GM12878 (cell line): Measurements from ENCODE around the gene NOXA1.

ENCODE experiments used
- BACH1 ChIP-seq: fragments of 450-650 bp; IDR thresholded peaks from 2 replicates; pipeline ENCODE4 v1.6.1; 2017; ENCODE audit warnings: mild to moderate bottlenecking, borderline replicate concordance
- ESRRA ChIP-seq: IDR thresholded peaks from 2 replicates; pipeline ENCODE4 v1.6.1; 2012; ENCODE audit warnings: mild to moderate bottlenecking, low read length, improper control_type of control experiment
- HDAC2 ChIP-seq: fragments of 200-600 bp; sonication (generic); IDR thresholded peaks from 2 replicates; pipeline ENCODE4 v1.6.1; 2017
- HDAC6 ChIP-seq: fragments of 200-600 bp; sonication (generic); IDR thresholded peaks from one replicate; pipeline ENCODE4 v1.8.0; 2017; ENCODE audit warnings: antibody characterized with exemption; ENCODE audit not compliant: unreplicated experiment
- MXI1 ChIP-seq: fragments of 150-350 bp; IDR thresholded peaks from 2 replicates; pipeline ENCODE4 v1.6.1; 2011; ENCODE audit warnings: low read depth, mild to moderate bottlenecking, inconsistent platforms, low read length, improper control_type of control experiment
- NFIC ChIP-seq: IDR thresholded peaks from 2 replicates; pipeline ENCODE4 v1.6.1; 2012; ENCODE audit warnings: low read depth, mild to moderate bottlenecking, inconsistent platforms, low read length, moderate library complexity
- POLR2AphosphoS2 ChIP-seq: IDR thresholded peaks from 2 replicates; pipeline ENCODE4 v1.6.1; 2011; ENCODE audit warnings: low read depth, mild to moderate bottlenecking, low read length, improper control_type of control experiment, moderate library complexity
- POLR2AphosphoS5 ChIP-seq: IDR thresholded peaks from 2 replicates; pipeline ENCODE4 v1.6.1; 2011; ENCODE audit warnings: mild to moderate bottlenecking, low read length, inconsistent platforms
- RAD21 ChIP-seq: IDR thresholded peaks from 2 replicates; pipeline ENCODE4 v1.6.1; 2011; ENCODE audit warnings: mild to moderate bottlenecking, low read depth, low read length, moderate library complexity; ENCODE audit not compliant: insufficient read depth
- RB1 ChIP-seq: fragments of 450-650 bp; formaldehyde crosslinking; IDR thresholded peaks from 2 replicates; pipeline ENCODE4 v1.6.1; 2017; ENCODE audit warnings: mild to moderate bottlenecking, borderline replicate concordance
- SRF ChIP-seq, 2 experiments: IDR thresholded peaks; 2 replicates each; pipeline ENCODE4 v1.6.1; 2011; ENCODE audit warnings: low read depth in 2 of 2, low read length in 2 of 2, mild to moderate bottlenecking in 1 of 2, moderate library complexity in 1 of 2
- TF ChIP-seq, protein P1 (sequence below): IDR thresholded peaks from 2 replicates; pipeline ENCODE4 v1.6.1; 2011; ENCODE audit warnings: low read depth, mild to moderate bottlenecking, low read length, moderate library complexity, borderline replicate concordance; ENCODE audit errors: extremely low read depth
- TF ChIP-seq, protein P2 (sequence below), 3 experiments: IDR thresholded peaks in 2 of 3; conservative IDR thresholded peaks in 1 of 3; 2 replicates each; pipeline ENCODE4 v1.5.1; 2011; ENCODE audit warnings: low read depth in 3 of 3, low read length in 3 of 3, mild to moderate bottlenecking in 3 of 3, control low read depth in 2 of 3, moderate library complexity in 2 of 3, inconsistent platforms in 1 of 3, mixed read lengths in 1 of 3; ENCODE audit not compliant: control insufficient read depth in 2 of 3, insufficient read depth in 1 of 3; ENCODE audit errors: extremely low read depth in 1 of 3
- TF ChIP-seq, protein P3 (sequence below): fragments of 450-650 bp; IDR thresholded peaks from 2 replicates; pipeline ENCODE4 v1.6.1; 2017; ENCODE audit warnings: mild to moderate bottlenecking, moderate library complexity

DNA sequence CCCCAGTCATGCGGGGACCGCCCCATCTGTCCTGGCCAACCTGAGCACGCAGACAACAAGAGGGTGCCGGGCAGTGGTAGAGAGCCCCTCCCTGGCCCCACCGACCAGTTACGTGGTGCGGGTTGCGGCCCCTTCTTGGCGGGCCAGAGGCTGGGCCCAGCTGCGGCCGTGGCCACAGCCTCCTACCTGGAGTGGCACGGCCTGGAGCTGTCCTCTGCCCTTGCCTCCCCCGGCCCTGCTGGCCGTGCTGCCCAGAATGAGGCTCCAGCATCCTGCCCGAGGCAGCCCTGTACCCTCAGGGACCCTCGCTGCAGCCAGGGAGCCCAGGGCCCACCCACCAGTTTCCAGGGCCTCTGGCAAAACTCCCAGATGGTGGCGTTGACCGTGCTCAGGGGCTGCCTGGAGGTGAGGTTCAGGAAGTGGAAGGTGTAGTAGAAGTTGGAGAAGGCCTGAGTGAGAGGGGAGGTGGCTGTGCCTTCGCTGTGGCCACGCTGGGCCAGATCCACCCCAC, 12.2 kb downstream of the NOXA1 start:
- no peak for TF ChIP-seq POLR2AphosphoS5
- TF ChIP-seq, protein P1, sequence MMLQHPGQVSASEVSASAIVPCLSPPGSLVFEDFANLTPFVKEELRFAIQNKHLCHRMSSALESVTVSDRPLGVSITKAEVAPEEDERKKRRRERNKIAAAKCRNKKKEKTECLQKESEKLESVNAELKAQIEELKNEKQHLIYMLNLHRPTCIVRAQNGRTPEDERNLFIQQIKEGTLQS = no peak
- TF ChIP-seq, protein P2, sequence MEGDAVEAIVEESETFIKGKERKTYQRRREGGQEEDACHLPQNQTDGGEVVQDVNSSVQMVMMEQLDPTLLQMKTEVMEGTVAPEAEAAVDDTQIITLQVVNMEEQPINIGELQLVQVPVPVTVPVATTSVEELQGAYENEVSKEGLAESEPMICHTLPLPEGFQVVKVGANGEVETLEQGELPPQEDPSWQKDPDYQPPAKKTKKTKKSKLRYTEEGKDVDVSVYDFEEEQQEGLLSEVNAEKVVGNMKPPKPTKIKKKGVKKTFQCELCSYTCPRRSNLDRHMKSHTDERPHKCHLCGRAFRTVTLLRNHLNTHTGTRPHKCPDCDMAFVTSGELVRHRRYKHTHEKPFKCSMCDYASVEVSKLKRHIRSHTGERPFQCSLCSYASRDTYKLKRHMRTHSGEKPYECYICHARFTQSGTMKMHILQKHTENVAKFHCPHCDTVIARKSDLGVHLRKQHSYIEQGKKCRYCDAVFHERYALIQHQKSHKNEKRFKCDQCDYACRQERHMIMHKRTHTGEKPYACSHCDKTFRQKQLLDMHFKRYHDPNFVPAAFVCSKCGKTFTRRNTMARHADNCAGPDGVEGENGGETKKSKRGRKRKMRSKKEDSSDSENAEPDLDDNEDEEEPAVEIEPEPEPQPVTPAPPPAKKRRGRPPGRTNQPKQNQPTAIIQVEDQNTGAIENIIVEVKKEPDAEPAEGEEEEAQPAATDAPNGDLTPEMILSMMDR (IDR thresholded peaks at IDR 0.05 in 2 of 3, conservative IDR thresholded peaks at IDR 0.05 in 1 of 3; ENCODE audit: control insufficient read depth in 2 of 3, extremely low read depth in 1 of 3, insufficient read depth in 1 of 3, low read depth in 3 of 3, low read length in 3 of 3) = no peak
- no peak for TF ChIP-seq HDAC6
- TF ChIP-seq RAD21 = no peak
- TF ChIP-seq MXI1 = no peak
- no peak for TF ChIP-seq POLR2AphosphoS2
- TF ChIP-seq HDAC2 = no peak
- TF ChIP-seq RB1 = no peak
- TF ChIP-seq, protein P3, sequence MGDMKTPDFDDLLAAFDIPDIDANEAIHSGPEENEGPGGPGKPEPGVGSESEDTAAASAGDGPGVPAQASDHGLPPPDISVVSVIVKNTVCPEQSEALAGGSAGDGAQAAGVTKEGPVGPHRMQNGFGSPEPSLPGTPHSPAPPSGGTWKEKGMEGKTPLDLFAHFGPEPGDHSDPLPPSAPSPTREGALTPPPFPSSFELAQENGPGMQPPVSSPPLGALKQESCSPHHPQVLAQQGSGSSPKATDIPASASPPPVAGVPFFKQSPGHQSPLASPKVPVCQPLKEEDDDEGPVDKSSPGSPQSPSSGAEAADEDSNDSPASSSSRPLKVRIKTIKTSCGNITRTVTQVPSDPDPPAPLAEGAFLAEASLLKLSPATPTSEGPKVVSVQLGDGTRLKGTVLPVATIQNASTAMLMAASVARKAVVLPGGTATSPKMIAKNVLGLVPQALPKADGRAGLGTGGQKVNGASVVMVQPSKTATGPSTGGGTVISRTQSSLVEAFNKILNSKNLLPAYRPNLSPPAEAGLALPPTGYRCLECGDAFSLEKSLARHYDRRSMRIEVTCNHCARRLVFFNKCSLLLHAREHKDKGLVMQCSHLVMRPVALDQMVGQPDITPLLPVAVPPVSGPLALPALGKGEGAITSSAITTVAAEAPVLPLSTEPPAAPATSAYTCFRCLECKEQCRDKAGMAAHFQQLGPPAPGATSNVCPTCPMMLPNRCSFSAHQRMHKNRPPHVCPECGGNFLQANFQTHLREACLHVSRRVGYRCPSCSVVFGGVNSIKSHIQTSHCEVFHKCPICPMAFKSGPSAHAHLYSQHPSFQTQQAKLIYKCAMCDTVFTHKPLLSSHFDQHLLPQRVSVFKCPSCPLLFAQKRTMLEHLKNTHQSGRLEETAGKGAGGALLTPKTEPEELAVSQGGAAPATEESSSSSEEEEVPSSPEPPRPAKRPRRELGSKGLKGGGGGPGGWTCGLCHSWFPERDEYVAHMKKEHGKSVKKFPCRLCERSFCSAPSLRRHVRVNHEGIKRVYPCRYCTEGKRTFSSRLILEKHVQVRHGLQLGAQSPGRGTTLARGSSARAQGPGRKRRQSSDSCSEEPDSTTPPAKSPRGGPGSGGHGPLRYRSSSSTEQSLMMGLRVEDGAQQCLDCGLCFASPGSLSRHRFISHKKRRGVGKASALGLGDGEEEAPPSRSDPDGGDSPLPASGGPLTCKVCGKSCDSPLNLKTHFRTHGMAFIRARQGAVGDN = no peak
- TF ChIP-seq ESRRA = no peak
- no peak for TF ChIP-seq SRF (IDR thresholded peaks at IDR 0.05; ENCODE audit: low read depth in 2 of 2, low read length in 2 of 2)
- TF ChIP-seq NFIC = no peak
- TF ChIP-seq BACH1 = no peak
